C4-2B (cell line): Measurements from ENCODE around the gene IL17C.

Experiments
- CTCF ChIP-seq: fragments of 450-650 bp; conservative IDR thresholded peaks from 2 replicates; pipeline ENCODE4 v1.5.1; 2017; ENCODE audit warnings: mild to moderate bottlenecking
- ZFX ChIP-seq: fragments of 450-650 bp; IDR thresholded peaks from 2 replicates; pipeline ENCODE4 v1.6.1; 2017

GRCh38 chr16:88652762-88653063, 14.3 kb downstream of the IL17C start:
- TF ChIP-seq CTCF (no peak), ZFX (no peak)
